ENCODE data around the gene GTF3C1. TPM values are rescaled to one million over a fixed set of nuclear protein-coding genes. Genes with fewer than 3 reads are reported as not detected.
A peak's percentile ranks its signal among the peaks of the same experiment; 100 is the strongest.

The GTF3C1 gene
- total RNA-seq, 4 donors from 2014 or later, result 129 to 276 (median 181) TPM

GRCh38 chr16:27514806-27515205, 34.9 kb downstream of the GTF3C1 start:
- H3K27ac ChIP-seq, result no peak overlapping the region
- TF ChIP-seq, protein P1, sequence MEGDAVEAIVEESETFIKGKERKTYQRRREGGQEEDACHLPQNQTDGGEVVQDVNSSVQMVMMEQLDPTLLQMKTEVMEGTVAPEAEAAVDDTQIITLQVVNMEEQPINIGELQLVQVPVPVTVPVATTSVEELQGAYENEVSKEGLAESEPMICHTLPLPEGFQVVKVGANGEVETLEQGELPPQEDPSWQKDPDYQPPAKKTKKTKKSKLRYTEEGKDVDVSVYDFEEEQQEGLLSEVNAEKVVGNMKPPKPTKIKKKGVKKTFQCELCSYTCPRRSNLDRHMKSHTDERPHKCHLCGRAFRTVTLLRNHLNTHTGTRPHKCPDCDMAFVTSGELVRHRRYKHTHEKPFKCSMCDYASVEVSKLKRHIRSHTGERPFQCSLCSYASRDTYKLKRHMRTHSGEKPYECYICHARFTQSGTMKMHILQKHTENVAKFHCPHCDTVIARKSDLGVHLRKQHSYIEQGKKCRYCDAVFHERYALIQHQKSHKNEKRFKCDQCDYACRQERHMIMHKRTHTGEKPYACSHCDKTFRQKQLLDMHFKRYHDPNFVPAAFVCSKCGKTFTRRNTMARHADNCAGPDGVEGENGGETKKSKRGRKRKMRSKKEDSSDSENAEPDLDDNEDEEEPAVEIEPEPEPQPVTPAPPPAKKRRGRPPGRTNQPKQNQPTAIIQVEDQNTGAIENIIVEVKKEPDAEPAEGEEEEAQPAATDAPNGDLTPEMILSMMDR (IDR thresholded peaks at IDR 0.05), result no peak
- TF ChIP-seq POLR2A (IDR thresholded peaks at IDR 0.05) (no peak), POLR2AphosphoS5 (IDR thresholded peaks at IDR 0.05) (no peak), EP300 (IDR thresholded peaks at IDR 0.05) (no peak)
- H3K36me3 ChIP-seq, result peaks cover 65% of the 10 kb centered on the region
- H3K4me1 ChIP-seq, result no peaks in the 10 kb centered on the region
- H3K9me3 ChIP-seq, result no peaks in the 10 kb centered on the region
- no peak for DNase-seq (ENCODE audit: low spot score in 2 of 2)
- H3K4me3 ChIP-seq, result no peak overlapping the region
- H3K27me3 ChIP-seq, result no peaks in the 10 kb centered on the region
- 95% methylated on average over 12 of the region's 12 CpGs for WGBS

DNA sequence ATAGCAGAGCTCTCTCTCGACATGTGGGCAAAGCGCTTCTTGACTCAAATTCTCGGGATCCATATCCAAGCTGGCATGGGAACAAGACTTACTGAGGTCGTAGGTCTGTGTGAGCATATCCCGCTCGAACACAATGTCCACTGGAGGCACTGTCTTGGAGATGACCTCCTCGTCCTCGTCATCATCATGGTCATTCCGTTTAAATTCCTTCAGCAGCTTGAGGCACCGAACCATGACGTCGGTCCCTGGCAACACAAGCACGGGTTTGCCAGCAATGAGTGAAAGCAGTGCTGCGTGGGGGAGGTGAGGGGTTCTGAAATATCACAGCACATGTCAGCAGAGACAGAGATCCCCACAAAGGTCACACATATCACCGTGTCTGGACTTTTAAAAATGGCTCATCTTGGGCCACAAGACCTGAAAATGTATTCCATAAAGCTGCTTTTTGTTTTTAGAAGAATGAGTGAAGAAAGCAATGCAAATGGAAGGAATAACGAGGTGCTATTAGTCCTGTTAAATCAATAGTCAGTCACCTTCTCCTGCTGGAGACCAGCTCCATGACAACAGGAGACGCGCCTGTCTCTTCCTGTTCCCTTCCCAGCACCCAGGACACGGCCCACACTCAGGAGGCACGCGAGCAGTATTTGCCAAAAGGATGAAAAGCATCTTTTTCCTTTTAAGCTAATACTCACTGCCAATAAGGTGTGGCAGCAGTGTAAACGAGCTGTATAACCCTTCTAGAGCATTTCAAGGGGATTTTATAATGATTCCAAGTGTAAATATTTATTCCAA, 37.9 kb downstream of the GTF3C1 start:
- 82% methylated on average over 22 of the region's 22 CpGs for whole genome bisulfite sequencing
- Histone ChIP-seq H3K4me1 (no peaks in the 10 kb centered on the region), H3K36me3 (peaks cover 72% of the 10 kb centered on the region), H3K27me3 (no peaks in the 10 kb centered on the region), H3K4me3 (no peak overlapping the region), H3K27ac (no peak overlapping the region), H3K9me3 (no peaks in the 10 kb centered on the region)
- TF ChIP-seq, protein P1 (IDR thresholded peaks at IDR 0.05), result no peak
- TF ChIP-seq POLR2A (IDR thresholded peaks at IDR 0.05) (no peak), EP300 (IDR thresholded peaks at IDR 0.05) (no peak), POLR2AphosphoS5 (IDR thresholded peaks at IDR 0.05) (no peak)
- no peak for DNase-seq (ENCODE audit: low spot score in 2 of 2)

DNA sequence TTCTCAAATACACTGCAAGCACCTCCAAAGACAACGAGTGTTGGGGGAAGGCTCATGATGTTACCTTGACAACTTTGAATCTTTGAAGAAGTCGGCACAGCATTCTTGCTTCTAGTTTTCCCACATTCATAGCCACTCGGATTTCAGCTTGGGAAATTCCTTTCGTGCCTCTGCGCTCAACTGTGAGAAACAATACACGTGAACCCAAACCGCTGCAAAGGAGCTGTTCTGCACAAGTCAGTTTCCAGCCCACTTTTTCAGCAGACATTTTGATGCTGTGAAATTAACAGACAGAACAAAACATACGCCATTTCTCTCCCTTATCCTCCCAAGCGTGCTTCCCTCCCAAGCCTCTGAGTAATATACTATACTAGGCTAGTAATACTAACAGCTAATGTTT, 41.2 kb downstream of the GTF3C1 start:
- peaks cover 16% of the 10 kb centered on the region for H3K4me1 ChIP-seq
- TF ChIP-seq POLR2AphosphoS5 (IDR thresholded peaks at IDR 0.05), result no peak
- TF ChIP-seq EP300 (IDR thresholded peaks at IDR 0.05), result no peak
- TF ChIP-seq, protein P1 (IDR thresholded peaks at IDR 0.05), result no peak
- TF ChIP-seq POLR2A (IDR thresholded peaks at IDR 0.05), result no peak
- 92% methylated on average over 9 of the region's 9 CpGs for WGBS
- no peak overlapping the region for H3K27ac ChIP-seq
- no peaks in the 10 kb centered on the region for H3K27me3 ChIP-seq
- no peaks in the 10 kb centered on the region for H3K9me3 ChIP-seq
- no peak overlapping the region for H3K4me3 ChIP-seq
- peaks cover 89% of the 10 kb centered on the region for H3K36me3 ChIP-seq
- no peak for DNase-seq (ENCODE audit: low spot score in 2 of 2)

- DNase-seq (ENCODE audit: low spot score in 2 of 2), result no peak
- Histone ChIP-seq H3K36me3 (peaks cover 97% of the 10 kb centered on the region), H3K9me3 (no peaks in the 10 kb centered on the region), H3K4me3 (no peak overlapping the region), H3K27me3 (no peaks in the 10 kb centered on the region), H3K4me1 (peaks cover 16% of the 10 kb centered on the region), H3K27ac (no peak overlapping the region)
- WGBS, result 92% methylated on average over 17 of the region's 17 CpGs
- TF ChIP-seq POLR2A (IDR thresholded peaks at IDR 0.05), result no peak
- TF ChIP-seq, protein P1 (IDR thresholded peaks at IDR 0.05), result no peak
- no peak for TF ChIP-seq EP300 (IDR thresholded peaks at IDR 0.05)
- TF ChIP-seq POLR2AphosphoS5 (IDR thresholded peaks at IDR 0.05), result no peak
Measured at GRCh38 chr16:27506771-27507170, 42.9 kb downstream of the GTF3C1 start.

GRCh38 chr16:27505297-27506236, 44.1 kb downstream of the GTF3C1 start:
- peak overlapping the region; percentile 63 for H3K27ac ChIP-seq
- no peak for DNase-seq (ENCODE audit: low spot score in 2 of 2)
- H3K9me3 ChIP-seq, result no peaks in the 10 kb centered on the region
- TF ChIP-seq POLR2AphosphoS5 (IDR thresholded peaks at IDR 0.05) (no peak), EP300 (IDR thresholded peaks at IDR 0.05) (no peak), POLR2A (IDR thresholded peaks at IDR 0.05) (no peak)
- TF ChIP-seq, protein P1 (IDR thresholded peaks at IDR 0.05), result no peak
- H3K4me3 ChIP-seq, result no peak overlapping the region
- peaks cover 16% of the 10 kb centered on the region for H3K4me1 ChIP-seq
- WGBS, result 53% methylated on average over 13 of the region's 13 CpGs
- H3K27me3 ChIP-seq, result no peaks in the 10 kb centered on the region
- H3K36me3 ChIP-seq, result peaks cover 97% of the 10 kb centered on the region
